ENCODE data around the gene LRRC74A. TPM values are rescaled to one million over a fixed set of nuclear protein-coding genes. Genes with fewer than 3 reads are reported as not detected.
A peak's percentile ranks its signal among the peaks of the same experiment; 100 is the strongest.

The LRRC74A gene
- total and polyA plus RNA-seq, 8 donors = 0.07 TPM; not detected in 7

DNA sequence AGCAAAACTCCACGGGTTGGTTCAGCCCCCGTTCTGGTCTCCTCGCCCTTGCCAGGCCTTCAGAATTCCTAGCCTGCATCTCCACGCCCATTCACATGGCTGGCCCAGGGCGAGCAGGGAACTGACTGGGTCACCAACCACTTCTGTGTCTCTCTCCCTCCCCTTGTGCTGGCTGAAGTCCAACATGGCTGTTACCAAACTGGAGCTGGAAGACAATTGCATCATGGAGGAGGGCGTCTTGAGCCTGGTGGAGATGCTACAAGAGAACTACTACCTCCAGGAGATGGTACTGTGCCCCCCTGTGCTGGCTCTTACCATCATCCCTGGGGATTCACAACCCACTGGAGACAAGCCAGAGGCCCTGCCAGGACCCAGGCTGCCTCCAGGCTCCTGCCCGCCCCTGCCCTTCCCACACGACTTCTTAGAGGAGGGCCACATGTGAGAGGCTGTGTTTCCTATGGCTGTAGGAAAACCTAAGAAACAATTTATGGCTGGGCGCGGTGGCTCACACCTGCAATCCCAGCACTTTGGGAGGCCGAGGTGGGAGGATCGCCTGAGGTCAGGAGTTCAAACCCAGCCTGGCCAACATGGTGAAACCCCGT lies 9.9 kb downstream of the LRRC74A start:
- no peak overlapping the region for H3K4me3 ChIP-seq
- DNase-seq (peak in 5 of 6 donors; percentile 37 to 66 (median 48)), FAIRE-seq (no peak), ATAC-seq (peak in 1 of 4 donors; percentile 6)
- 79 to 81% methylated on average over 13 of the region's 13 CpGs for WGBS, 2 donors
- intact Hi-C loops (cut with DNase I) = no loop called here
- no peaks in the 10 kb centered on the region for H3K9me3 ChIP-seq
- no peaks in the 10 kb centered on the region for H3K36me3 ChIP-seq
- peaks cover 37 to 57% (median 57%) of the 10 kb centered on the region in 3 donors for H3K4me1 ChIP-seq
- TF ChIP-seq, protein P1, sequence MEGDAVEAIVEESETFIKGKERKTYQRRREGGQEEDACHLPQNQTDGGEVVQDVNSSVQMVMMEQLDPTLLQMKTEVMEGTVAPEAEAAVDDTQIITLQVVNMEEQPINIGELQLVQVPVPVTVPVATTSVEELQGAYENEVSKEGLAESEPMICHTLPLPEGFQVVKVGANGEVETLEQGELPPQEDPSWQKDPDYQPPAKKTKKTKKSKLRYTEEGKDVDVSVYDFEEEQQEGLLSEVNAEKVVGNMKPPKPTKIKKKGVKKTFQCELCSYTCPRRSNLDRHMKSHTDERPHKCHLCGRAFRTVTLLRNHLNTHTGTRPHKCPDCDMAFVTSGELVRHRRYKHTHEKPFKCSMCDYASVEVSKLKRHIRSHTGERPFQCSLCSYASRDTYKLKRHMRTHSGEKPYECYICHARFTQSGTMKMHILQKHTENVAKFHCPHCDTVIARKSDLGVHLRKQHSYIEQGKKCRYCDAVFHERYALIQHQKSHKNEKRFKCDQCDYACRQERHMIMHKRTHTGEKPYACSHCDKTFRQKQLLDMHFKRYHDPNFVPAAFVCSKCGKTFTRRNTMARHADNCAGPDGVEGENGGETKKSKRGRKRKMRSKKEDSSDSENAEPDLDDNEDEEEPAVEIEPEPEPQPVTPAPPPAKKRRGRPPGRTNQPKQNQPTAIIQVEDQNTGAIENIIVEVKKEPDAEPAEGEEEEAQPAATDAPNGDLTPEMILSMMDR (IDR thresholded peaks at IDR 0.05) = no peak
- H3K27ac ChIP-seq = peak overlapping the region in 1 of 4 donors; percentile 31
- H3K27me3 ChIP-seq = no peaks in the 10 kb centered on the region

DNA sequence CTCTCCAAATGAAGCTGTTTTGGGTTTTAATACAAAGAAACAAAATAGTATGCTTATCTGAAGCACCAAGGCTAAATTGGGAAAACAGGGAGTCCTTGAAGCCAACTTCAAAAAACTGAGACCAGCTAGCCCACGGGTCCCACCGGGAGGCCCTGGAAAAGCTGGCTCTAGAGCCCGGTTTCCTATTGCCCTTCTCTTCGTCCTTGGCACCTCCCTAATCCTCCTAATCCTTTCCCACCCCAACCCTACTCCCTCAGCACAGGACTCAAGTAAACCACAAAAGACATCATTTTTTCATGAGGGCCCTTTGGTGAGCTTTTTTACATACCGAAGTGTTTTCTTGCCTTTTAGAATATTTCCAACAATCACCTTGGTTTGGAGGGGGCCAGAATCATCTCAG lies 11.3 kb downstream of the LRRC74A start:
- intact Hi-C loops (cut with DNase I) = no loop called here

GRCh38 chr14:76842414-76842813 lies 16.2 kb downstream of the LRRC74A start:
- TF ChIP-seq, protein P1 (IDR thresholded peaks at IDR 0.05) = no peak
- no peak for FAIRE-seq

More for the DNA sequence above, 11.3 kb downstream of the LRRC74A start:
- no peaks in the 10 kb centered on the region for H3K9me3 ChIP-seq
- TF ChIP-seq, protein P1 (IDR thresholded peaks at IDR 0.05) = no peak
- no peaks in the 10 kb centered on the region for H3K27me3 ChIP-seq
- ATAC-seq (no peak), FAIRE-seq (no peak), DNase-seq (no peak)
- no peaks in the 10 kb centered on the region for H3K36me3 ChIP-seq
- no peak overlapping the region for H3K4me3 ChIP-seq
- peaks cover 23 to 44% (median 43%) of the 10 kb centered on the region in 3 donors for H3K4me1 ChIP-seq
- WGBS, 2 donors = 23 to 24% methylated on average over 5 of the region's 5 CpGs
- H3K27ac ChIP-seq = peak overlapping the region in 1 of 4 donors; percentile 20

GRCh38 chr14:76844223-76844622 lies 18.0 kb downstream of the LRRC74A start:
- H3K27ac ChIP-seq = peak overlapping the region in 2 of 4 donors; percentile 58 to 60

More at GRCh38 chr14:76842414-76842813, 16.2 kb downstream of the LRRC74A start:
- Histone ChIP-seq H3K4me1 (peaks cover 2 to 13% (median 10%) of the 10 kb centered on the region in 3 donors), H3K27ac (no peak overlapping the region), H3K27me3 (no peaks in the 10 kb centered on the region), H3K9me3 (no peaks in the 10 kb centered on the region), H3K4me3 (no peak overlapping the region), H3K36me3 (no peaks in the 10 kb centered on the region)
- intact Hi-C loops (cut with DNase I) = no loop called here
- DNase-seq (no peak), ATAC-seq (no peak)

More at GRCh38 chr14:76844223-76844622, 18.0 kb downstream of the LRRC74A start:
- TF ChIP-seq, protein P1 (IDR thresholded peaks at IDR 0.05) = peak in 3 of 4 donors; percentile 21 to 25 (median 23)
- no peaks in the 10 kb centered on the region for H3K36me3 ChIP-seq
- WGBS, 2 donors = 45 to 52% methylated on average over 9 of the region's 9 CpGs
- no peaks in the 10 kb centered on the region for H3K27me3 ChIP-seq
- H3K4me1 ChIP-seq = peaks cover 0 to 13% (median 0%) of the 10 kb centered on the region in 3 donors
- no peak overlapping the region for H3K4me3 ChIP-seq
- DNase-seq (peak; percentile 79 to 84 (median 82)), ATAC-seq (peak; percentile 97 to 98 (median 98)), FAIRE-seq (no peak)
- H3K9me3 ChIP-seq = no peaks in the 10 kb centered on the region
- intact Hi-C loops (cut with DNase I) = no loop called here

Measured in pancreas (tissue), 10 donors.